Immature natural killer cell (primary cell): ENCODE results near the gene MLXIPL. TPM values are rescaled to one million over a fixed set of nuclear protein-coding genes. Genes with fewer than 3 reads are reported as not detected.
A peak's percentile ranks its signal among the peaks of the same experiment; 100 is the strongest.
"Not testable (repeated sequence)": the region's sequence is repeated elsewhere in the genome, so short reads cannot be mapped to it uniquely, and the experiment has no call there.

ENCODE experiments used
- DNase-seq, 3 donors: peaks; one replicate each; pipeline ENCODE4 v3.0.0; 2022; ENCODE audit warnings: mixed read lengths in 1 of 3
- H3K27ac Mint-ChIP-seq, 6 donors: one replicate each; pipeline ENCODE4 v1.8.0; 2020; ENCODE audit warnings: mixed read lengths in 6 of 6, mild to moderate bottlenecking in 5 of 6, inconsistent platforms in 4 of 6, moderate library complexity in 3 of 6
- H3K27me3 Mint-ChIP-seq, 3 donors: one replicate each; pipeline ENCODE4 v1.8.0; 2020 to 2021; ENCODE audit warnings: low read depth in 3 of 3, mild to moderate bottlenecking in 3 of 3, mixed read lengths in 3 of 3, moderate library complexity in 3 of 3, inconsistent platforms in 1 of 3
- H3K36me3 Mint-ChIP-seq, 3 donors: one replicate each; pipeline ENCODE4 v1.8.0; 2020; ENCODE audit warnings: mixed read lengths in 3 of 3, inconsistent platforms in 2 of 3, mild to moderate bottlenecking in 2 of 3
- H3K4me1 Mint-ChIP-seq, 2 donors: one replicate each; pipeline ENCODE4 v1.8.0; 2020; ENCODE audit warnings: inconsistent platforms in 2 of 2, mild to moderate bottlenecking in 2 of 2, mixed read lengths in 2 of 2, moderate library complexity in 1 of 2
- H3K4me3 Mint-ChIP-seq, 5 donors: one replicate each; pipeline ENCODE4 v1.8.0; 2020; ENCODE audit warnings: mild to moderate bottlenecking in 5 of 5, mixed read lengths in 5 of 5, inconsistent platforms in 3 of 5, moderate library complexity in 3 of 5
- H3K9me3 Mint-ChIP-seq, 6 donors: one replicate each; pipeline ENCODE4 v1.8.0; 2020; ENCODE audit warnings: mild to moderate bottlenecking in 6 of 6, mixed read lengths in 6 of 6, inconsistent platforms in 4 of 6, moderate library complexity in 3 of 6
- polyA plus RNA-seq, 3 donors: library from polyadenylated mRNA; unstranded; fragments of 300-500 nt; fragmentation: Illumina TruSeq; gene quantifications; one replicate each; pipeline ENCODE4 v1.2.3, GENCODE V29; 2021

The MLXIPL gene
- polyA plus RNA-seq, 3 donors from 2014 or later: not detected

DNA sequence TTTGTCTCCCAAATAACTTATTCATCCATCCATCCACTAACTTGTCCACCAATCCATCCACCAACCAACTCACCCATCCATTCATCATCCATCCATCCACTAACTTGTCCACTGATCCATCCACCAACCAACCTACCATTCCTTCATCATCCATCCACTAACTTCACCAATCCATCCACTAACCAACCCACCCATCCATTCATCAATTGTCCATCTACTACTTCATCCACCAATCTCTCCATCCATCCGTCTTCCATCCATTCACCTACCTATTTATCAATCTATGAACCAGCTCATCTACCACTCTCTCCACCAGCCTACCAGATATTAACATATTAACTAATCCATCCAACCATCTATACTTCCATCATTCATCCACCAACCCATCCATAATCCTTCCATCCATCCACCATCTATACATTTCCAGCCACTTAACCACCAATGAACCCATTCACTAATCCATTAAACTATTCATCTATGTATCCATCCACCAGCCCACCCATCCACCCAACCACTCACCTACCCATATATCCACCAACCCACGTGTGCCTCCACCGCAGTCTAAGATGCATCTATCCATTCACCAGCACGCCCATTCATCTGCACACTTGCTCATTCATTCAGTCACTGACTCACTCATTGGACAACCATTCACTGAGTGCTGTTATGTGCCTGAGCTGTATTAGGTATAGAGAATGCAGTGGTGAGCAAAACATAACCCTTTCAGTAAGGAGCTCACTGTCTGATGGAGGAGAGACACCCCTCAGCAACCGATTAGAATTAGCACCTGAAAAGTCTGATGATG, 26.1 kb downstream of the MLXIPL start:
- no peak for DNase-seq
- Mint-ChIP-seq H3K4me3 (no peak overlapping the region), H3K36me3 (no peaks in the 10 kb centered on the region), H3K4me1 (no peaks in the 10 kb centered on the region), H3K27me3 (peaks cover 1 to 5% (median 3%) of the 10 kb centered on the region in 3 donors), H3K27ac (no peak overlapping the region), H3K9me3 (peaks cover 0 to 2% (median 0%) of the 10 kb centered on the region in 6 donors)

DNA sequence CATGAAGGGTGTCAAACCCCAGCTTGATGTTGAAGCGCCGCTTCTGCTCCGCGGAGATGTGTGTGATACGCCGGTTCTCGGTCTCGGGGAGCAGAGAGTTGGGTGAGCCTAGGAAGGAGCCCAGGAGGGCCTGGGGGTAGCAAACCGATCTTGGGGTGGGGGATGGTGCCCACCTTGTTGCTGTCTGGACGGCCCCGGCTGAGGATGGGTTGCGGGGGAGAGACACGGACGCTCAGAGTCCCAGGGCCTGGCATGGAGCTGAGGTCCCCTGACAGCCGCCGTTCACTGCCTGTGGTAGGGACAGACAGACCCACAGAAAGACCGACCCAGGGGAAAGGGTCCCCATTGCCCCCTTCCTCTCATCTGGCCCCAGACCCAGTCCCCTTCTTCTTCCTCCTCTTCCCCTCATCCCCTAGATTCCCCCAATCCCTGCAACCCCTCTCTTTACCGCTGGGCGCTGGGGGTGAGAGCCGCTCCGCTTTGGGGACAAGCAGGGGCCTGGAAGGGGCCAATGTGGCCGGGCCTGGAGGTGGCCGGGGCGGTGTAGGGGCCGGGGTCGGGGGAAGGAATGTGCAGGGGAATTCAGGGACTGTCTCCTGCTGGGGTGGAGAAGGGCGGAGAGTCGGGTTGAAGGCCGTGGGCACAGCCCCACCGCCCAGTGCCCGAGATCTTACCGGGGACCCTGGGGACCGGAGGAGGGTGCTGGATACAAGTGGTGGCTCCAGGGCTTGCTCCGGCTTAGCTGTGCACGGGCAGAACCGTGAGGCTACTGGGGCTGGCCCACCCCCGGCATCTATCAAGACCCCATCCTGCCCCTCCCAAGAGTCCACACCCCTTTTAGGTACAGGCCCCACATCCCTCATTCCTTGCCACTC, 27.9 kb downstream of the MLXIPL start:
- Mint-ChIP-seq H3K27me3 (peaks cover 1 to 5% (median 3%) of the 10 kb centered on the region in 3 donors), H3K4me3 (no peak overlapping the region), H3K4me1 (no peaks in the 10 kb centered on the region), H3K9me3 (no peaks in the 10 kb centered on the region), H3K36me3 (no peaks in the 10 kb centered on the region), H3K27ac (no peak overlapping the region)
- no peak for DNase-seq

DNA sequence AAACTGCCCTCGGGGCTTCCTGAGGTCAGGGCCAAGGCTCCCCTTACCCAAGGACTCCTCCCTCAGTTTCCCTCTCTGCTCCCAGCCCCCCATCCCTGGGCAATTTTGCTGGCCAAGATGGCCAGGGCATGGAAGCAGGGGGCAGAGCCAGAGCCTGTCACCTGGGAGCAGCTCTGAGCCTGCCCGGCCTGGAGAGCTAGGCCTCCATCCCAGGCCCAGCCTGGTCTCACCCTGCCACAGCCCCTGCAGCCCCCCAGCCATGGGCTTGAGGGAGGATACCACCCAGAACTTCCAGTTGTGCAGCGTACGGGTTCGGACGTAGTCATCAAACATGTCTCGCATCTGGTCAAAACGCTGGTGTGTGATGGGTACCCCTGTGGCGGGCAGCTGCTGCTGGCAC, 29.0 kb downstream of the MLXIPL start:
- Mint-ChIP-seq H3K27me3 (peaks cover 1 to 5% (median 3%) of the 10 kb centered on the region in 3 donors), H3K36me3 (no peaks in the 10 kb centered on the region), H3K4me1 (no peaks in the 10 kb centered on the region), H3K27ac (no peak overlapping the region), H3K9me3 (no peaks in the 10 kb centered on the region), H3K4me3 (no peak overlapping the region)
- DNase-seq: no peak

DNA sequence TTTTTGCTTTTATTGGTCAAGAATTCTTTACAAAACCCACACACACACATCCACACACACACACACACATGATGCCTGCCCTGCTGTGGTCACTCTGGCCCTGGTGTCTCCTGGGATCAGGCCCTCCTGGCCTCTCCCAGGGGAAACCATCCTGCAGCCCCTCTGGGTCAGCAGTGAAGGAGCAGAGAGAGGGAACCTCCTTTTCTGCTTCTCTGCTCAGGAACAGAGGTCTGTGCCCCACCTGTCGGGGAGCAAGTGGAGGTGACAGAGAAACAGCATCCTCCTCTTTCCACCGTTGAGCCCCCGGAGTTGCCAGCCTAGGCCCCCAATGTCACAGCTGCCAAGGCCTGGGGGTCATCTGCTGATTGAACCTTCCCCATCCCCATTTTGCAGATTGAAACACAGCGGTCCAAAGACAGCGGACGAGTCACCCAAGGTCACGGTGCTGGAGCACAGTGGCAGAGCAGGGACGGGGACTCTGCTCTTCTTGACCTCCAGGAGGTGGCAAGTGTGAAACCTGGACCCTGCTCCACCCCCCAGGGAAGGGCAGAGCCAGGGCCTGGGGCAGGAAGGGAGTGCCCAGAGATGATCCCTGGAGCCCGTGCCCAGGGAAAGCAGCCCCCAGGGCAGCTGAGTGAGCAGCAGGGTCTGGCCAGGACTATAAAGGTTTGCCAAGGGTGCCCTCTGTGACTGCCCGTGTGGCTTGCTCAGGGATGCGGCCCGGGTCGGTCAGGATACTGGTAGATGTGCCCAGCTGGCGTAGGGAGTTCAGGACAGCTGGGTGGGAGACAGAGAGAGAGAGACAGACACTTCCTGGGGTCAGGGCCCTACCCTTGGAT, 30.9 kb downstream of the MLXIPL start:
- Mint-ChIP-seq H3K9me3 (no peaks in the 10 kb centered on the region), H3K4me3 (no peak overlapping the region), H3K4me1 (no peaks in the 10 kb centered on the region), H3K27me3 (peaks cover 1 to 5% (median 3%) of the 10 kb centered on the region in 3 donors), H3K36me3 (no peaks in the 10 kb centered on the region), H3K27ac (no peak overlapping the region)
- no peak for DNase-seq

DNA sequence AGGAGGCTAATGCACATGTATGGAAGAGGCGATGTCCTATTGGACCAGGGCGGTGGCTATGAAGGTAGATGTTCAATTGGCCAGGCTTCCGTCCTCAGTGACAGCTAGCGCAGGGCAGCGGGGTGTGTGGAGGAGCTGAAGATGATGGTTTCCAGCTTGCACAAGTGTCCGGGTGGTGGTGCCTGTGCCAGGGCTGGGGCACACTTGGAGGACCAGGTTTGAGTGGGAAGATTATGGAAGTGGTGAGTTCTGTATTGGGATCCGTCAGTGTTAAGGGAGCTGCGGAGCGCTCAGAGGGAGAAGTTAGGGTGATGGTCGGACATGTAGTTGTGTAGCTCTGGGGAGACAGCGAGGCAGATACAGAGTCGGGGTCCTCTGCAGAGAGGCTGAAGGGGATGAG, 37.4 kb downstream of the MLXIPL start:
- Mint-ChIP-seq H3K27ac (peak overlapping the region in 4 of 6 donors; percentile 1 to 80 (median 30)), H3K27me3 (no peaks in the 10 kb centered on the region), H3K9me3 (no peaks in the 10 kb centered on the region), H3K4me3 (no peak overlapping the region), H3K36me3 (no peaks in the 10 kb centered on the region), H3K4me1 (peaks cover 0 to 5% of the 10 kb centered on the region in 2 donors)
- DNase-seq: no peak

DNA sequence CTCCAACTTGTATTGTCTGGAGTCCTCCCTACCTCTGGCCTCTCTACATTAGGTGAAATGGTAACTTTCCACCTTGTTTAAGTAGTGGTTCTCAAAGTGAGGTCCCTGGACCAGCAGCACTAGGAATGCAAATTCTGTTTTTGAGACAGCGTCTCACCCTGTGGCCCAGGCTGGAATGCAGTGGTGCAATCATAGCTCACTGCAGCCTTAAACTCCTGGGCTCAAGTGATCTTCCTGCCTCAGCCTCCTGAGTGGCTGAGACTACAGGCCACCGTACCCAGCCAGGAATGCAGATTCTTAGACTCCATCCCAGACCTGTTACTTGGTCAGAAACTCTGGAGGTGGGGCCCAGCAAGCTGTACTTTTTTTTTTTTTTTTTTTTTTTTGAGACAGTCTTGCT, 39.1 kb downstream of the MLXIPL start:
- H3K36me3 Mint-ChIP-seq: no peaks in the 10 kb centered on the region
- DNase-seq: no peak

DNA sequence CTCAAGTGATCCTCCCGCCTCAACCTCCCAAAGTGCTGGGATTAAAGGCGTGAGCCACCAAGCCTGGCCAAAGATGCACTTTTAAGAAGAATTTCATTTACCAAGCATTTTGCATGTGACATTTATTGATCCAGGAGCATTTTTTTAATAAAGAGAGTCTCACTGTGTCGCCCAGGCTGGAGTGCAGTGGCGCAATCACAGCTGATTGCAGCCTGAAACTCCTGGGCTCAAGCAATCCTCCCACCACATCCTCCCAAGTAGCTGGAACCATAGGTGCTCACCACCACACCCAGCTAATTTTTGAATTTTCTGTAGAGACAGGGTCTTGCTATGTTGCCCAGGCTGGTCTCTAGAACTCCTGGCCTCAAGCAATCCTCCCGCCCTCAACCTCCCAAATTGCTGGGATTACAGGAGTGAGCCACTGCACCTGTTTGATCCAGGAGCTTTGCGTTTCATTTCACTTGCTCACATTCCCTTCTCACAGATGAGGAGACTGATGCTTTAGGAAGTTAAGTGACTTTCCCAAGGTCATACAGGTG, 41.6 kb downstream of the MLXIPL start:
- no peaks in the 10 kb centered on the region for H3K9me3 Mint-ChIP-seq
- DNase-seq: no peak
- H3K27me3 Mint-ChIP-seq: peaks cover 1 to 5% (median 5%) of the 10 kb centered on the region in 3 donors
- no peak overlapping the region for H3K4me3 Mint-ChIP-seq
- peaks cover 13% of the 10 kb centered on the region in 2 donors for H3K4me1 Mint-ChIP-seq
- no peaks in the 10 kb centered on the region for H3K36me3 Mint-ChIP-seq
- H3K27ac Mint-ChIP-seq: no peak overlapping the region

More for the DNA sequence above, 39.1 kb downstream of the MLXIPL start:
- Mint-ChIP-seq H3K4me3 (no peak overlapping the region), H3K4me1 (peaks cover 0 to 5% of the 10 kb centered on the region in 2 donors), H3K9me3 (no peaks in the 10 kb centered on the region), H3K27ac (no peak overlapping the region), H3K27me3 (no peaks in the 10 kb centered on the region)

DNA sequence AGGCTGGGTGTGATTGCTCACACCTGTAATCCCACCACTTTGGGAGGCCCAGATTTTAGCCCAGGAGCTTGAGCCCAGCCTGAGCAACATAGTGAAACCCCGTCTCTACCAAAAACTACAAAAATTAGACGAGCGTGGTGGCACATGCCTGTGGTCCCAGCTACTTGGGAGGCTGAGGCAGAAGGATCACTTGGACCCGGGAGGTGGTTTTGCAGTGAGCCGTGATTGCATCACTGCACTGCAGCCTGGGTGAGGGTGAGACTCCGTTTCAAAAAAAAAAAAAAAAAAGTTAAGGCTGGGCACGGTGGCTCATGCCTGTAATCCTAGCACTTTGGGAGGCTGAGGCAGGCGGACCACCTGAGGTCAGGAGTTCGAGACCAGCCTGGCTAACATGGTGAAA, 43.3 kb downstream of the MLXIPL start:
- not testable (repeated sequence) for DNase-seq, H3K9me3 Mint-ChIP-seq, H3K27me3 Mint-ChIP-seq, H3K36me3 Mint-ChIP-seq, H3K27ac Mint-ChIP-seq, H3K4me3 Mint-ChIP-seq
- H3K4me1 Mint-ChIP-seq: peaks cover 23 to 25% of the 10 kb centered on the region in 2 donors

DNA sequence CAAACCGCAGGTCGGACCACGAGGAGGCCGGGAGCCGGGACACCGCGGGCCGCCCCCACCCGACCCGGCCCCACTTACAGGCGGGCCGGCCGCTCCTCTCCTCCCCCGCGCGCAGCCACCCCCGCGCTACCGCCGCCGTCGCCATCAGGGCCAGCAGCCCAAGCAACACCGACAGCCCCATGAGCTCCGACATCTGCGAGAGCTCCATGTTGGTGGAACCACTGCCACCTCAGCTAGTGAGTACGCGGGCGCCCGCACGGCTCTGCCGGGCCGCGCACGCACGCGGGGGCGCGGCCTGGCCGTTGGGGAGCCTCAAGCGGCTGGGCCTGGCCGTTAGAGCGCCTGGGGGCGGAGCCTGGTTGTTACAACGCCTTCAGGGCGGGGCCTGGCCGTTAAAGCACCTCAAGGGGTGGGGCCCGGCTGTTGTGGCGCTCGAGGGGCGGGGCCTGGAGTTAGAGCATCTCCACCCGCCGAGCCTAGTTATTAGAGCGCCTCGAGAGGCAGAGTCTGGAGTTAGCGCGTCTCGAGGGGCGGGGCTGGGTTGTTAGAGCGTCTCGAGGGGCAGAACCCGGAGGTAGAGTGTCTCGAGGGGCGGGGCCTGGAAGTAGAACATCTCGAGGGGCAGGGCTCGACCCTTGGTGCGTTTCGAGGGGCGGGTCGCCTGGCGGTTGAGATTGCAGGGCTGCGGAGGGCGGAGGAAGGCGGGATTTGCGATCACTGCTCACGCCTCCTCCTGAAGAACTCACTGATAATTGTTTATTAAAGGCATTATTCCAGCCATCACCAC, 45.8 kb downstream of the MLXIPL start, which contains the start of gene TBL2:
Gene TBL2 (minus strand): TSS at position 238 of the 787 bp plus-strand sequence. CDS start 30 bp downstream, at position 208.
- no peaks in the 10 kb centered on the region for H3K9me3 Mint-ChIP-seq

DNA sequence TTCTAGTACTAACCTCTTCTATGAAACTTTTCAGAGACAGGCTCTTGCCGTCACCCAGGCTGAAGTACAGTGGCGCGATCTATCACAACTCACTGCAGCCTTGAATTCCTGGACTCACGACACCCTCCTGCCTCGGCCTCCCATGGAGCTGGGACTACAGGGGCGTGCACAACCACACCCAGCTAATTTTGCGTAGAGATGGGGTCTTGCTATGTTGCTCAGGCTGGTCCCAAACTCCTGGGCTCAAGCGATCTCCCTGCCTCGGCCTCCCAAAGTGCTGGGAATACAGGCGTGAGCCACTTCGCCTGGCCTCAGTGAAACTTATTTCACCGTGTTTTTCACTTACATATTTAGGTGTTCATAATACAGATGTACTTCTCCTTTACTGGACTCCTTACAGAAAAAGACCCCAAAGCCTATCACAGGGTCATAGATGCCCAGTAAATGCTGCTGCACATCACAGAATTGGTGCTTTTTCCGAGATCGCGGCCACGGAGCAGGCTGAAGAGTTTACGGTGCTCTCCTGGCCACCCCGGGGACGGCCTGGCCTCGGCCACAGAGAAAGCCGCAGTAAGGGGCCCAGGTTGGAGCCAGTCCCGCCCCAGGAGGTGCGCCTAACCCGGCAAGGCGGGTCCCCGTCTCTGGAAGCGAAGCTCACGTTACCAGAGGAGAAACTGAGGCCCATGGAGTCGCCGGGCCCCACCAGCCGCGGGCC, 46.5 kb downstream of the MLXIPL start:
- Mint-ChIP-seq H3K4me1 (peaks cover 23 to 25% of the 10 kb centered on the region in 2 donors), H3K27me3 (peaks cover 1 to 5% (median 5%) of the 10 kb centered on the region in 3 donors), H3K27ac (peak overlapping the region; percentile 57 to 98 (median 86)), H3K36me3 (peaks cover 3 to 10% (median 4%) of the 10 kb centered on the region in 3 donors), H3K9me3 (no peaks in the 10 kb centered on the region), H3K4me3 (peak overlapping the region; percentile 87 to 99 (median 96))
- DNase-seq: no peak

More for the DNA sequence above, 45.8 kb downstream of the MLXIPL start, which contains the start of gene TBL2:
- peak; percentile 97 to 99 (median 99) for DNase-seq
- peaks cover 23 to 25% of the 10 kb centered on the region in 2 donors for H3K4me1 Mint-ChIP-seq
- peak within 1 kb of the TSS; percentile 92 to 99 (median 98) for H3K27ac Mint-ChIP-seq
- H3K36me3 Mint-ChIP-seq: peaks cover 0 to 6% (median 3%) of the 10 kb centered on the region in 3 donors
- peak within 1 kb of the TSS; percentile 96 to 99 (median 96) for H3K4me3 Mint-ChIP-seq
- H3K27me3 Mint-ChIP-seq: peaks cover 1 to 5% (median 5%) of the 10 kb centered on the region in 3 donors

DNA sequence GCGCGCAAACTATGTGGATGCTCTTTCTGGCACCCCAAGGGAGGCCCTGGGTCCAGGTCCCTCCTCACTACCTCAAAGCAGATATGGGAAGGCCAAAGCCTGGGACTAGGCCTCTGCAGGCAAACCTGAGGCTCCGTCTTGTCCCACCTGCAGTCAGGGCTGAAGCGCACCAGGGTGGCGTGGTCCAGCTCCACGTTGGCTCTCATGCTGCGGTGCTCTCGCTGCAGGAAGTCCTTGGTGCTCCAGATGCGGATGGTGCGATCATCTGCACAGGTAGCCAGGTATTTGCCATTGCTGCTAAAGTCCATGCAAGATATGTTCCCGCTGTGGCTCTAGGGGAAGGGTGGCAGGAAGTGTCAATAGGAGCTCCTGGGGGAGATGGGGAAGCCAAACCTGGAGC, 50.5 kb downstream of the MLXIPL start:
- H3K27me3 Mint-ChIP-seq: peaks cover 0 to 3% (median 2%) of the 10 kb centered on the region in 3 donors
- H3K27ac Mint-ChIP-seq: no peak overlapping the region
- H3K9me3 Mint-ChIP-seq: no peaks in the 10 kb centered on the region
- H3K4me1 Mint-ChIP-seq: peaks cover 17 to 20% of the 10 kb centered on the region in 2 donors
- no peak for DNase-seq
- H3K36me3 Mint-ChIP-seq: peaks cover 3 to 31% (median 11%) of the 10 kb centered on the region in 3 donors
- no peak overlapping the region for H3K4me3 Mint-ChIP-seq

DNA sequence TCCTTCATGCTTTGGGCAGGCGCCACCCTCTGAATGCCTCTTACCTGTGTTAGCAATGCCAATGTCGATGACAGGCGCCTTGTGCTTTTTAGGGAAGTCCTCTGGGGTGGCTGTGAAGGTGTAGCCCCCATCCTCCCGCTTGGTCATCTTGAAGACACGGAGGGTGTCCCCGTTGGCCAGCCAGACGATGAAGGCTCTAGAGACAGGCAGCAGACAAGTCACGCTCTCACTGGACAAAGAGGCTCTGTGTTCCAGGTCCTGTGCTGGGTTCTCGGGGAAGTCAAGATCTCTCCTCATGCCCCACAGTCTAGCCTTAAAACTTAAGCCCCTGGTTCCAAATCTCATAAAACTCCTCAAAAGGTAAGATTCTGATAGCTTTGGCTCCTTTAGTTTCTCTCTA, 51.0 kb downstream of the MLXIPL start:
- H3K9me3 Mint-ChIP-seq: no peaks in the 10 kb centered on the region
- H3K4me3 Mint-ChIP-seq: no peak overlapping the region
- peaks cover 3 to 31% (median 11%) of the 10 kb centered on the region in 3 donors for H3K36me3 Mint-ChIP-seq
- H3K27ac Mint-ChIP-seq: peak overlapping the region in 1 of 6 donors; percentile 1
- no peaks in the 10 kb centered on the region for H3K27me3 Mint-ChIP-seq
- H3K4me1 Mint-ChIP-seq: peaks cover 14 to 15% of the 10 kb centered on the region in 2 donors
- DNase-seq: no peak
